WTC11 (cell line): ENCODE measurements around the gene TPGS1. TPM values are rescaled to one million over a fixed set of nuclear protein-coding genes. Genes with fewer than 3 reads are reported as not detected.

Experiments used
- ATAC-seq: fragments of 200-7000 bp; cut with Tn5 transposase; 2 replicates; pipeline ENCODE4 v1.10.0; 2021; ENCODE audit warnings: mild to moderate bottlenecking, moderate library complexity
- CTCF ChIA-PET: fragments of 300-600 bp; sonication (Branson Sonifier 250); formaldehyde crosslinking; loops from one replicate; lab custom pipeline; 2021; ENCODE audit warnings: antibody characterized with exemption; lab: Charles Lee
- POLR2A ChIA-PET: fragments of 350-600 bp; sonication (Branson Sonifier 250); formaldehyde crosslinking; loops from one replicate; lab custom pipeline; 2021; ENCODE audit warnings: antibody characterized with exemption; lab: Charles Lee
- DNase-seq: peaks from one replicate; pipeline ENCODE4 v3.0.0; 2021; ENCODE audit warnings: low spot score
- H3K27ac Mint-ChIP-seq: 2 replicates; pipeline ENCODE4 v1.8.0; 2021; ENCODE audit warnings: mixed read lengths
- H3K27me3 Mint-ChIP-seq: 2 replicates; pipeline ENCODE4 v1.8.0; 2021; ENCODE audit warnings: low read depth, mild to moderate bottlenecking, moderate library complexity, mixed read lengths
- H3K36me3 Mint-ChIP-seq: 2 replicates; pipeline ENCODE4 v1.8.0; 2021; ENCODE audit warnings: mixed read lengths
- H3K4me1 Mint-ChIP-seq: 2 replicates; pipeline ENCODE4 v1.8.0; 2022; ENCODE audit warnings: mixed read lengths
- H3K4me3 Mint-ChIP-seq: 2 replicates; pipeline ENCODE4 v1.8.0; 2021; ENCODE audit warnings: mild to moderate bottlenecking, moderate library complexity, mixed read lengths
- H3K9me3 Mint-ChIP-seq: 2 replicates; pipeline ENCODE4 v1.8.0; 2021; ENCODE audit warnings: mixed read lengths
- ATF6 ChIP-seq: sonication (generic); formaldehyde crosslinking; IDR thresholded peaks from 2 replicates; pipeline ENCODE4 v1.8.1; 2023; ENCODE audit warnings: mild to moderate bottlenecking, missing genetic modification reagents
- CTCF ChIP-seq: fragments of 200-600 bp; IDR thresholded peaks from 2 replicates; pipeline ENCODE4 v1.8.0; 2022; ENCODE audit warnings: antibody characterized with exemption
- E2F1 ChIP-seq: sonication (generic); formaldehyde crosslinking; IDR thresholded peaks from 2 replicates; pipeline ENCODE4 v1.8.0; 2022; ENCODE audit warnings: mild to moderate bottlenecking, missing genetic modification reagents
- ETV6 ChIP-seq: sonication (generic); formaldehyde crosslinking; IDR thresholded peaks from 2 replicates; pipeline ENCODE4 v1.8.1; 2022; ENCODE audit warnings: mild to moderate bottlenecking, missing genetic modification reagents
- FOXP4 ChIP-seq: sonication (generic); formaldehyde crosslinking; IDR thresholded peaks from 2 replicates; pipeline ENCODE4 v1.8.0; 2022; ENCODE audit warnings: mild to moderate bottlenecking, missing genetic modification reagents
- GTF2I ChIP-seq: fragments of 250-450 bp; sonication (Bioruptor Pico); conservative IDR thresholded peaks from 2 replicates; pipeline ENCODE4 v1.4.0; 2021; ENCODE audit warnings: mild to moderate bottlenecking
- HMGA2 ChIP-seq: fragments of 250-450 bp; sonication (Bioruptor Pico); IDR thresholded peaks from 2 replicates; pipeline ENCODE4 v1.4.0; 2021; ENCODE audit warnings: mild to moderate bottlenecking, moderate library complexity
- IRF2 ChIP-seq: sonication (generic); formaldehyde crosslinking; IDR thresholded peaks from 2 replicates; pipeline ENCODE4 v1.8.0; 2022; ENCODE audit warnings: low read depth, missing genetic modification reagents, borderline replicate concordance
- MYBL2 ChIP-seq: sonication (generic); formaldehyde crosslinking; IDR thresholded peaks from 2 replicates; pipeline ENCODE4 v1.8.1; 2023; ENCODE audit warnings: mild to moderate bottlenecking, moderate library complexity, missing genetic modification reagents
- NFATC4 ChIP-seq: fragments of 250-450 bp; sonication (Bioruptor Pico); IDR thresholded peaks from 2 replicates; pipeline ENCODE4 v1.9.0; 2021; ENCODE audit warnings: mild to moderate bottlenecking
- NFE2L1 ChIP-seq: sonication (generic); formaldehyde crosslinking; IDR thresholded peaks from 2 replicates; pipeline ENCODE4 v1.8.1; 2023; ENCODE audit warnings: missing genetic modification reagents
- PRDM15 ChIP-seq: sonication (generic); formaldehyde crosslinking; IDR thresholded peaks from 2 replicates; pipeline ENCODE4 v1.8.0; 2022; ENCODE audit warnings: missing genetic modification reagents
- PREB ChIP-seq: sonication (generic); formaldehyde crosslinking; IDR thresholded peaks from 2 replicates; pipeline ENCODE4 v1.8.1; 2022; ENCODE audit warnings: mild to moderate bottlenecking, missing genetic modification reagents, moderate library complexity, borderline replicate concordance
- RORB ChIP-seq: fragments of 250-450 bp; sonication (Bioruptor Pico); IDR thresholded peaks from 2 replicates; pipeline ENCODE4 v1.9.0; 2021; ENCODE audit warnings: mild to moderate bottlenecking
- SMAD3 ChIP-seq: sonication (generic); formaldehyde crosslinking; IDR thresholded peaks from 2 replicates; pipeline ENCODE4 v1.8.0; 2022; ENCODE audit warnings: missing genetic modification reagents, mild to moderate bottlenecking, borderline replicate concordance
- TP53 ChIP-seq: sonication (generic); formaldehyde crosslinking; IDR thresholded peaks from 2 replicates; pipeline ENCODE4 v1.8.1; 2023; ENCODE audit warnings: mild to moderate bottlenecking, missing genetic modification reagents
- ZBTB43 ChIP-seq: sonication (generic); formaldehyde crosslinking; IDR thresholded peaks from 2 replicates; pipeline ENCODE4 v1.8.1; 2023; ENCODE audit warnings: mild to moderate bottlenecking, missing genetic modification reagents
- ZNF138 ChIP-seq: sonication (generic); formaldehyde crosslinking; conservative IDR thresholded peaks from 2 replicates; pipeline ENCODE4 v1.8.1; 2022; ENCODE audit warnings: mild to moderate bottlenecking, moderate library complexity, missing genetic modification reagents
- total RNA-seq: library from RNA; stranded (reverse); gene quantifications from 3 replicates; pipeline ENCODE4 v1.2.3, GENCODE V29; 2021

The TPGS1 gene
- total RNA-seq, 1 experiment from 2014 or later = 18.8 TPM

GRCh38 chr19:484494-484893 lies 22.8 kb upstream of the TPGS1 start:
- no peak for ATAC-seq
- Mint-ChIP-seq H3K27ac (no peak overlapping the region), H3K36me3 (peaks cover 8% of the 10 kb centered on the region), H3K4me1 (peaks cover 13% of the 10 kb centered on the region), H3K4me3 (no peak overlapping the region), H3K9me3 (peaks cover 23% of the 10 kb centered on the region), H3K27me3 (peaks cover 17% of the 10 kb centered on the region; the same call in 1 of the 2 replicates)
- ChIA-PET CTCF (no interaction called here), POLR2A (no interaction called here)
- TF ChIP-seq NFATC4 (CRISPR knock-in tag) (no peak), ZBTB43 (no peak), E2F1 (CRISPR knock-in tag) (no peak), IRF2 (CRISPR knock-in tag) (no peak), PRDM15 (no peak), CTCF (no peak), MYBL2 (CRISPR knock-in tag) (no peak), GTF2I (CRISPR knock-in tag) (peak; percentile 58; the same call in 1 of the 2 replicates)
- DNase-seq = no peak

GRCh38 chr19:485077-485476 lies 22.2 kb upstream of the TPGS1 start:
- Mint-ChIP-seq H3K36me3 (peaks cover 7% of the 10 kb centered on the region), H3K27ac (no peak overlapping the region)
- DNase-seq = no peak
- TF ChIP-seq CTCF (no peak), ZNF138 (CRISPR knock-in tag) (no peak), PREB (CRISPR knock-in tag) (no peak), RORB (CRISPR knock-in tag) (no peak), NFE2L1 (no peak), ETV6 (no peak), FOXP4 (CRISPR knock-in tag) (no peak), TP53 (CRISPR knock-in tag) (no peak), HMGA2 (CRISPR knock-in tag) (no peak), ATF6 (CRISPR knock-in tag) (no peak), NFATC4 (CRISPR knock-in tag) (no peak), SMAD3 (CRISPR knock-in tag) (no peak)

More at GRCh38 chr19:485077-485476, 22.2 kb upstream of the TPGS1 start:
- Mint-ChIP-seq H3K4me3 (no peak overlapping the region), H3K9me3 (peaks cover 20% of the 10 kb centered on the region), H3K27me3 (peaks cover 20% of the 10 kb centered on the region), H3K4me1 (peaks cover 16% of the 10 kb centered on the region)
- CTCF ChIA-PET = interaction anchor here (1.0 to 4.4 kb wide), 4 partner anchors 11 to 95 kb away, joined by 6 to 25 read pairs (median 10); partner anchors contain the start of gene MADCAM1
- POLR2A ChIA-PET = interaction anchor here (0.6 kb wide), 1 partner anchor 45 kb away, joined by 3 read pairs; no protein-coding TSS in a partner anchor
- no peak for ATAC-seq
